H9 (cell line): ENCODE data around the gene NHSL1. TPM values are rescaled to one million over a fixed set of nuclear protein-coding genes. Genes with fewer than 3 reads are reported as not detected.
A peak's percentile ranks its signal among the peaks of the same experiment; 100 is the strongest.

Experiments used
- DNase-seq: peaks from one replicate; pipeline ENCODE4 v3.0.0-alpha.2; 2017
- H2AFZ ChIP-seq: one replicate; pipeline ENCODE4 v1.6.1; 2013; ENCODE audit warnings: mild to moderate bottlenecking, low read length, control low read depth, moderate library complexity
- H2AK5ac ChIP-seq: 2 replicates; pipeline ENCODE4 v1.6.1; 2013; ENCODE audit warnings: low read length, control low read depth, mixed read lengths; ENCODE audit not compliant: insufficient read length
- H2BK120ac ChIP-seq: one replicate; pipeline ENCODE4 v1.6.1; 2013; ENCODE audit warnings: low read depth, mild to moderate bottlenecking, low read length, control low read depth, inconsistent platforms; ENCODE audit not compliant: poor library complexity, severe bottlenecking
- H2BK12ac ChIP-seq: 2 replicates; pipeline ENCODE4 v1.6.1; 2013; ENCODE audit warnings: low read length, control low read depth, mixed read lengths, low read depth; ENCODE audit not compliant: insufficient read length
- H2BK15ac ChIP-seq: 2 replicates; pipeline ENCODE4 v1.6.1; 2013; ENCODE audit warnings: low read depth, low read length, control low read depth
- H2BK20ac ChIP-seq: one replicate; pipeline ENCODE4 v1.6.1; 2013; ENCODE audit warnings: low read depth, mild to moderate bottlenecking, low read length, control low read depth, inconsistent platforms; ENCODE audit not compliant: poor library complexity, severe bottlenecking
- H2BK5ac ChIP-seq: 2 replicates; pipeline ENCODE4 v1.6.1; 2013; ENCODE audit warnings: low read length, control low read depth, mixed read lengths; ENCODE audit not compliant: insufficient read length
- H3K14ac ChIP-seq: 2 replicates; pipeline ENCODE4 v1.6.1; 2013; ENCODE audit warnings: low read length, control low read depth; ENCODE audit not compliant: insufficient read depth
- H3K18ac ChIP-seq: 2 replicates; pipeline ENCODE4 v1.6.1; 2013; ENCODE audit warnings: low read depth, mild to moderate bottlenecking, mixed read lengths, low read length, control low read depth; ENCODE audit not compliant: insufficient read length
- H3K23ac ChIP-seq: 2 replicates; pipeline ENCODE4 v1.6.1; 2013; ENCODE audit warnings: low read length, control low read depth, mixed read lengths, low read depth; ENCODE audit not compliant: insufficient read length
- H3K23me2 ChIP-seq: 2 replicates; pipeline ENCODE4 v1.6.1; 2013; ENCODE audit warnings: low read depth, mild to moderate bottlenecking, mixed read lengths, low read length, control low read depth; ENCODE audit not compliant: insufficient read length, poor library complexity, severe bottlenecking
- H3K27ac ChIP-seq: 2 replicates; pipeline ENCODE4 v1.5.1; 2013; ENCODE audit warnings: low read length, control low read depth, mixed read lengths, low read depth; ENCODE audit not compliant: insufficient read length
- H3K27me3 ChIP-seq: 2 replicates; pipeline ENCODE4 v1.6.1; 2013; ENCODE audit warnings: low read length, control low read depth, inconsistent platforms; ENCODE audit not compliant: insufficient read depth
- H3K4ac ChIP-seq: 2 replicates; pipeline ENCODE4 v1.6.1; 2013; ENCODE audit warnings: low read depth, mild to moderate bottlenecking, control low read depth, inconsistent platforms, low read length, moderate library complexity
- H3K4me1 ChIP-seq: 2 replicates; pipeline ENCODE4 v1.6.1; 2013; ENCODE audit warnings: low read length, control low read depth, inconsistent platforms; ENCODE audit not compliant: insufficient read depth
- H3K4me2 ChIP-seq: 2 replicates; pipeline ENCODE4 v1.6.1; 2013; ENCODE audit warnings: low read length, control low read depth, mixed read lengths; ENCODE audit not compliant: insufficient read length, insufficient read depth
- H3K56ac ChIP-seq: 2 replicates; pipeline ENCODE4 v1.6.1; 2013; ENCODE audit warnings: low read depth, mild to moderate bottlenecking, mixed read lengths, low read length, control low read depth; ENCODE audit not compliant: insufficient read length
- H3K79me1 ChIP-seq: 2 replicates; pipeline ENCODE4 v1.6.1; 2013; ENCODE audit warnings: low read depth, mild to moderate bottlenecking, moderate library complexity, low read length, control low read depth, inconsistent platforms; ENCODE audit not compliant: insufficient read depth, poor library complexity, severe bottlenecking
- H3K79me2 ChIP-seq: 2 replicates; pipeline ENCODE4 v1.6.1; 2013; ENCODE audit warnings: low read length, control low read depth, inconsistent platforms; ENCODE audit not compliant: insufficient read depth
- H3K9ac ChIP-seq: 2 replicates; pipeline ENCODE4 v1.6.1; 2013; ENCODE audit warnings: low read length, control low read depth, mixed read lengths; ENCODE audit not compliant: insufficient read length; ENCODE audit errors: extremely low read depth
- H3K9me3 ChIP-seq: one replicate; pipeline ENCODE4 v1.6.1; 2013; ENCODE audit warnings: low read depth, low read length, inconsistent platforms; ENCODE audit not compliant: control insufficient read depth
- H3T11ph ChIP-seq: one replicate; pipeline ENCODE4 v1.6.1; 2013; ENCODE audit warnings: mild to moderate bottlenecking, low read length, control low read depth, inconsistent platforms
- H4K20me1 ChIP-seq: one replicate; pipeline ENCODE4 v1.6.1; 2013; ENCODE audit not compliant: control insufficient read depth, insufficient read length, insufficient read depth
- H4K5ac ChIP-seq: 2 replicates; pipeline ENCODE4 v1.6.1; 2013; ENCODE audit warnings: low read depth, mild to moderate bottlenecking, mixed read lengths, low read length, control low read depth; ENCODE audit not compliant: insufficient read length
- H4K8ac ChIP-seq: replicated peaks from 2 replicates; pipeline ENCODE4 v1.6.1; 2013; ENCODE audit warnings: low read length, control low read depth, mixed read lengths, low read depth; ENCODE audit not compliant: insufficient read length
- H4K91ac ChIP-seq: 2 replicates; pipeline ENCODE4 v1.6.1; 2013; ENCODE audit warnings: low read depth, mild to moderate bottlenecking, moderate library complexity, mixed read lengths, low read length, control low read depth; ENCODE audit not compliant: insufficient read length
- H3K27ac Mint-ChIP-seq, 3 experiments: 2 replicates in 2 of 3; 3 replicates in 1 of 3; pipeline ENCODE4 v1.8.0; 2020 to 2021; ENCODE audit warnings: mixed read lengths in 3 of 3, mild to moderate bottlenecking in 1 of 3, moderate library complexity in 1 of 3
- H3K27me3 Mint-ChIP-seq: 2 replicates; pipeline ENCODE4 v1.8.0; 2021; ENCODE audit warnings: low read depth, mild to moderate bottlenecking, moderate library complexity, mixed read lengths
- H3K36me3 Mint-ChIP-seq, 3 experiments: 2 replicates in 2 of 3; 3 replicates in 1 of 3; pipeline ENCODE4 v1.8.0; 2020 to 2021; ENCODE audit warnings: low read depth in 3 of 3, mixed read lengths in 3 of 3; ENCODE audit not compliant: insufficient read depth in 1 of 3
- H3K4me1 Mint-ChIP-seq, 2 experiments: 2 replicates each; pipeline ENCODE4 v1.8.0; 2020; ENCODE audit warnings: mixed read lengths in 2 of 2
- H3K4me3 Mint-ChIP-seq, 2 experiments: 2 replicates in 1 of 2; 3 replicates in 1 of 2; pipeline ENCODE4 v1.8.0; 2020 to 2021; ENCODE audit warnings: mild to moderate bottlenecking in 2 of 2, mixed read lengths in 2 of 2, moderate library complexity in 1 of 2
- H3K9me3 Mint-ChIP-seq, 2 experiments: 2 replicates in 1 of 2; 3 replicates in 1 of 2; pipeline ENCODE4 v1.8.0; 2020; ENCODE audit warnings: mild to moderate bottlenecking in 2 of 2, mixed read lengths in 2 of 2, moderate library complexity in 1 of 2
- CTCF ChIP-seq: fragments of 200-600 bp; sonication (generic); conservative IDR thresholded peaks from 3 replicates; pipeline ENCODE4 v1.8.0; 2021; ENCODE audit warnings: antibody characterized with exemption, mild to moderate bottlenecking
- WGBS: extraction: QIAGEN DNeasy Blood & Tissue Kit; methylation state at CpG from one replicate; pipeline ENCODE4 v1.1.7; 2013; ENCODE audit warnings: missing lambda C conversion rate, low lambda C conversion rate, mixed read lengths; ENCODE audit not compliant: insufficient read length; ENCODE audit errors: extremely low coverage; 5-methylcytosine and 5-hydroxymethylcytosine counted together
- total RNA-seq: library from RNA; stranded (reverse); gene quantifications from 2 replicates; pipeline ENCODE4 v1.2.1, GENCODE V29; 2021

The NHSL1 gene
- total RNA-seq, 1 experiment from 2014 or later = 28.7 TPM

- no peaks in the 10 kb centered on the region for H3K79me1 ChIP-seq
- Mint-ChIP-seq H3K4me1 (peaks cover 4 to 12% of the 10 kb centered on the region in 2 experiments), H3K4me3 (peak within 1 kb of the TSS; percentile 90 to 91), H3K36me3 (peaks cover 2 to 32% (median 32%) of the 10 kb centered on the region in 3 experiments; a peak in 6 of 7 replicates), H3K27me3 (no peaks in the 10 kb centered on the region; the same call in 1 of the 2 replicates), H3K9me3 (no peaks in the 10 kb centered on the region; a peak in 1 of 5 replicates), H3K27ac (peak within 1 kb of the TSS in 1 of 3 experiments; percentile 87; a peak in 3 of 7 replicates)
- no peaks in the 10 kb centered on the region for H3K9me3 ChIP-seq
- H2BK120ac ChIP-seq = no peak within 1 kb of the TSS
- H3K4me2 ChIP-seq = peak within 1 kb of the TSS; percentile 95
- no peaks in the 10 kb centered on the region for H3K27me3 ChIP-seq
- H2BK12ac ChIP-seq = no peak within 1 kb of the TSS
- peak within 1 kb of the TSS; percentile 57 for H2AFZ ChIP-seq
- H4K8ac ChIP-seq = no peak within 1 kb of the TSS
- no peak within 1 kb of the TSS for H4K5ac ChIP-seq
- no peak within 1 kb of the TSS for H3K23ac ChIP-seq
- WGBS = no CpG with 5 or more reads among the region's 92 CpGs
- no peaks in the 10 kb centered on the region for H3K79me2 ChIP-seq
- peak; percentile 84 for TF ChIP-seq CTCF
- no peak within 1 kb of the TSS for H4K91ac ChIP-seq
- no peak within 1 kb of the TSS for H2AK5ac ChIP-seq
- H2BK5ac ChIP-seq = no peak within 1 kb of the TSS
- no peak within 1 kb of the TSS for H3K56ac ChIP-seq
- H2BK15ac ChIP-seq = no peak within 1 kb of the TSS
- H3K23me2 ChIP-seq = peaks cover 17% of the 10 kb centered on the region
- no peaks in the 10 kb centered on the region for H3K4me1 ChIP-seq
- DNase-seq = peak; percentile 99
- no peak within 1 kb of the TSS for H2BK20ac ChIP-seq
- peak within 1 kb of the TSS; percentile 67 for H3K14ac ChIP-seq
- no peak within 1 kb of the TSS for H3T11ph ChIP-seq
- H4K20me1 ChIP-seq = no peaks in the 10 kb centered on the region
- peak within 1 kb of the TSS; percentile 59 for H3K18ac ChIP-seq
- H3K9ac ChIP-seq = peak within 1 kb of the TSS; percentile 64
- no peak within 1 kb of the TSS for H3K27ac ChIP-seq
- no peak within 1 kb of the TSS for H3K4ac ChIP-seq
Observed at GRCh38 chr6:138403801-138404665, 95.3 kb downstream of the NHSL1 start, which contains the start of gene HEBP2. Gene HEBP2, plus strand, starts transcription at chr6:138404223. Its CDS starts 273 bp downstream, at chr6:138404496.
